Gastroesophageal sphincter (tissue), 4 donors: ENCODE results near the gene BTN3A1. TPM values are rescaled to one million over a fixed set of nuclear protein-coding genes. Genes with fewer than 3 reads are reported as not detected.
"Not testable (repeated sequence)": the region's sequence is repeated elsewhere in the genome, so short reads cannot be mapped to it uniquely, and the experiment has no call there.

Source experiments
- ATAC-seq: fragments of 150-250 bp; one replicate; pipeline ENCODE4 v1.9.1; 2016; ENCODE audit warnings: mild to moderate bottlenecking, moderate library complexity
- H3K27ac ChIP-seq, 4 donors: fragments of 200-600 bp; sonication (generic) in 3 of 4; 1 replicate in 3 of 4; 2 replicates in 1 of 4; pipeline ENCODE4 v1.5.1; 2016 to 2019
- H3K27me3 ChIP-seq: fragments of 200-600 bp; sonication (generic); one replicate; pipeline ENCODE4 v1.5.1; 2019
- H3K36me3 ChIP-seq, 2 donors: fragments of 200-600 bp; sonication (generic); one replicate each; pipeline ENCODE4 v1.5.1; 2019; ENCODE audit warnings: control low read depth in 1 of 2
- H3K4me1 ChIP-seq, 3 donors: fragments of 200-600 bp; sonication (generic); 1 replicate in 2 of 3; 2 replicates in 1 of 3; pipeline ENCODE4 v1.5.1; 2016 to 2019; ENCODE audit warnings: control low read depth in 2 of 3
- H3K4me3 ChIP-seq, 2 donors: fragments of 200-600 bp; sonication (generic); one replicate each; pipeline ENCODE4 v1.5.1; 2019; ENCODE audit warnings: mild to moderate bottlenecking in 1 of 2, moderate library complexity in 1 of 2
- H3K9me3 ChIP-seq, 3 donors: fragments of 200-600 bp; sonication (generic); one replicate each; pipeline ENCODE4 v1.5.1; 2017 to 2019; ENCODE audit warnings: control low read depth in 2 of 3
- CTCF ChIP-seq, 4 experiments: fragments of 200-600 bp in 2 of 4; fragments of 450-650 bp in 2 of 4; sonication (generic) in 1 of 4; IDR thresholded peaks; one replicate each; pipeline ENCODE4 v1.5.1; 2017 to 2019; ENCODE audit warnings: antibody characterized with exemption in 4 of 4, mild to moderate bottlenecking in 2 of 4, moderate library complexity in 2 of 4
- EP300 ChIP-seq: sonication (generic); formaldehyde crosslinking; IDR thresholded peaks from one replicate; pipeline ENCODE4 v1.6.1; 2017; ENCODE audit warnings: antibody characterized with exemption, mild to moderate bottlenecking
- POLR2A ChIP-seq, 2 donors: fragments of 450-650 bp; IDR thresholded peaks; one replicate each; pipeline ENCODE4 v1.6.1; 2017; ENCODE audit warnings: antibody characterized with exemption in 2 of 2, mild to moderate bottlenecking in 2 of 2, moderate library complexity in 1 of 2
- POLR2AphosphoS5 ChIP-seq: sonication (generic); formaldehyde crosslinking; IDR thresholded peaks from one replicate; pipeline ENCODE4 v1.6.1; 2017; ENCODE audit warnings: antibody characterized with exemption
- WGBS, 2 donors: methylation state at CpG; one replicate each; pipeline ENCODE4 v1.1.5; 2018; ENCODE audit warnings: low coverage in 1 of 2; 5-methylcytosine and 5-hydroxymethylcytosine counted together
- total RNA-seq, 4 donors: library from RNA; depleted of rRNA; stranded (reverse); fragments of >200 nt; gene quantifications; one replicate each; pipeline ENCODE4 v1.1.0, GENCODE V29; 2016

BTN3A1 gene
- total RNA-seq, 4 donors from 2014 or later: 7.5 to 14.3 (median 8.2) TPM

- no peaks in the 10 kb centered on the region for H3K27me3 ChIP-seq
- no peak overlapping the region for H3K4me3 ChIP-seq
- TF ChIP-seq EP300 (no peak), POLR2A (IDR thresholded peaks at IDR 0.05) (no peak), CTCF (IDR thresholded peaks at IDR 0.05) (no peak), POLR2AphosphoS5 (no peak)
- H3K36me3 ChIP-seq: peaks cover 0 to 51% of the 10 kb centered on the region in 2 donors
- 90% methylated on average over 2 of the region's 3 CpGs; no CpG with 5 or more reads in 1 of the 2 donors for WGBS, 2 donors
- H3K9me3 ChIP-seq: no peaks in the 10 kb centered on the region
- ATAC-seq: no peak
- no peak overlapping the region for H3K27ac ChIP-seq
- no peaks in the 10 kb centered on the region for H3K4me1 ChIP-seq
These were observed 12.2 kb downstream of the BTN3A1 start for GRCh38 chr6:26414281-26414680.

GRCh38 chr6:26415036-26415614 lies 13.1 kb downstream of the BTN3A1 start:
- Histone ChIP-seq H3K4me1 (peaks cover 0 to 2% (median 0%) of the 10 kb centered on the region in 3 donors), H3K4me3 (no peak overlapping the region), H3K27ac (no peak overlapping the region), H3K9me3 (no peaks in the 10 kb centered on the region), H3K36me3 (peaks cover 0 to 43% of the 10 kb centered on the region in 2 donors), H3K27me3 (no peaks in the 10 kb centered on the region)
- no peak for ATAC-seq
- 70 to 76% methylated on average over 1 of the region's 1 CpG for WGBS, 2 donors
- TF ChIP-seq POLR2AphosphoS5 (no peak), CTCF (IDR thresholded peaks at IDR 0.05) (no peak), EP300 (no peak), POLR2A (IDR thresholded peaks at IDR 0.05) (no peak)

GRCh38 chr6:26415791-26416190 lies 13.7 kb downstream of the BTN3A1 start:
- Histone ChIP-seq H3K27me3 (no peaks in the 10 kb centered on the region), H3K27ac (no peak overlapping the region), H3K36me3 (peaks cover 0 to 36% of the 10 kb centered on the region in 2 donors), H3K4me3 (no peak overlapping the region), H3K9me3 (no peaks in the 10 kb centered on the region), H3K4me1 (peaks cover 2 to 8% (median 3%) of the 10 kb centered on the region in 3 donors)
- WGBS, 2 donors: 57 to 86% methylated on average over 1 to 2 of the region's 2 CpGs
- no peak for ATAC-seq
- TF ChIP-seq EP300 (no peak), POLR2A (IDR thresholded peaks at IDR 0.05) (no peak), CTCF (IDR thresholded peaks at IDR 0.05) (no peak), POLR2AphosphoS5 (no peak)

- Histone ChIP-seq H3K4me3 (no peak overlapping the region), H3K36me3 (peaks cover 0 to 31% of the 10 kb centered on the region in 2 donors), H3K27ac (no peak overlapping the region), H3K27me3 (no peaks in the 10 kb centered on the region), H3K9me3 (no peaks in the 10 kb centered on the region), H3K4me1 (peaks cover 3 to 11% (median 3%) of the 10 kb centered on the region in 3 donors)
- ATAC-seq: no peak
- TF ChIP-seq CTCF (IDR thresholded peaks at IDR 0.05) (no peak), EP300 (no peak), POLR2A (IDR thresholded peaks at IDR 0.05) (no peak), POLR2AphosphoS5 (no peak)
- 50% methylated on average over 1 of the region's 1 CpG; no CpG with 5 or more reads in 1 of the 2 donors for WGBS, 2 donors
These were observed 14.2 kb downstream of the BTN3A1 start for GRCh38 chr6:26416288-26416687.

GRCh38 chr6:26418077-26418476 lies 16.0 kb downstream of the BTN3A1 start:
- peaks cover 3 to 23% (median 10%) of the 10 kb centered on the region in 3 donors for H3K4me1 ChIP-seq
- WGBS, 2 donors: 100% methylated on average over 1 of the region's 2 CpGs; no CpG with 5 or more reads in 1 of the 2 donors

GRCh38 chr6:26418795-26419194 lies 16.7 kb downstream of the BTN3A1 start:
- not testable (repeated sequence) for H3K27ac ChIP-seq, H3K27me3 ChIP-seq, H3K4me3 ChIP-seq, ATAC-seq, H3K9me3 ChIP-seq, H3K36me3 ChIP-seq
- 100% methylated on average over 2 to 3 of the region's 3 CpGs for WGBS, 2 donors
- H3K4me1 ChIP-seq: peaks cover 3 to 30% (median 10%) of the 10 kb centered on the region in 3 donors

More at GRCh38 chr6:26418077-26418476, 16.0 kb downstream of the BTN3A1 start:
- peaks cover 0 to 13% of the 10 kb centered on the region in 2 donors for H3K36me3 ChIP-seq
- H3K9me3 ChIP-seq, ATAC-seq, H3K27ac ChIP-seq, H3K4me3 ChIP-seq, H3K27me3 ChIP-seq: not testable (repeated sequence)
